ENCODE results near the gene RELN. TPM values are rescaled to one million over a fixed set of nuclear protein-coding genes. Genes with fewer than 3 reads are reported as not detected.

Gene RELN
- total and polyA plus RNA-seq, 4 donors: 31.9 to 131 (median 69.7) TPM

GRCh38 chr7:103952408-103952807 is 37.0 kb downstream of the RELN start:
- WGBS (ENCODE audit: insufficient coverage): no CpG with 5 or more reads among the region's 1 CpG
- Histone ChIP-seq H3K9me3 (ENCODE audit: control insufficient read depth, insufficient read depth, low read length) (no peaks in the 10 kb centered on the region), H3K36me3 (ENCODE audit: control insufficient read depth, insufficient read depth, low read length) (no peaks in the 10 kb centered on the region), H3K27me3 (ENCODE audit: control insufficient read depth, insufficient read depth, low read length) (no peaks in the 10 kb centered on the region), H3K27ac (ENCODE audit: low read depth, low read length) (no peak overlapping the region), H3K4me1 (ENCODE audit: control insufficient read depth, insufficient read depth, low read length) (no peaks in the 10 kb centered on the region), H3K4me3 (ENCODE audit: low read depth, low read length) (no peak overlapping the region)
- DNase-seq (ENCODE audit: low read depth in 4 of 6, low spot score in 6 of 6): no peak

GRCh38 chr7:103951311-103951710 is 38.1 kb downstream of the RELN start:
- H3K9me3 ChIP-seq (ENCODE audit: control insufficient read depth, insufficient read depth, low read length): no peaks in the 10 kb centered on the region
- H3K27ac ChIP-seq (ENCODE audit: low read depth, low read length): no peak overlapping the region
- DNase-seq (ENCODE audit: low read depth in 4 of 6, low spot score in 6 of 6): no peak
- no peaks in the 10 kb centered on the region for H3K36me3 ChIP-seq (ENCODE audit: control insufficient read depth, insufficient read depth, low read length)
- H3K27me3 ChIP-seq (ENCODE audit: control insufficient read depth, insufficient read depth, low read length): no peaks in the 10 kb centered on the region
- H3K4me1 ChIP-seq (ENCODE audit: control insufficient read depth, insufficient read depth, low read length): no peaks in the 10 kb centered on the region
- 20% methylated on average over 1 of the region's 2 CpGs for WGBS (ENCODE audit: insufficient coverage)
- H3K4me3 ChIP-seq (ENCODE audit: low read depth, low read length): no peak overlapping the region

- Histone ChIP-seq H3K27ac (ENCODE audit: low read depth, low read length) (no peak overlapping the region), H3K4me3 (ENCODE audit: low read depth, low read length) (no peak overlapping the region), H3K9me3 (ENCODE audit: control insufficient read depth, insufficient read depth, low read length) (no peaks in the 10 kb centered on the region), H3K27me3 (ENCODE audit: control insufficient read depth, insufficient read depth, low read length) (no peaks in the 10 kb centered on the region), H3K36me3 (ENCODE audit: control insufficient read depth, insufficient read depth, low read length) (no peaks in the 10 kb centered on the region), H3K4me1 (ENCODE audit: control insufficient read depth, insufficient read depth, low read length) (no peaks in the 10 kb centered on the region)
- DNase-seq (ENCODE audit: low read depth in 4 of 6, low spot score in 6 of 6): no peak
- no CpG with 5 or more reads among the region's 7 CpGs for WGBS (ENCODE audit: insufficient coverage)
These were observed 40.1 kb downstream of the RELN start for GRCh38 chr7:103949374-103949773.

GRCh38 chr7:103947026-103947655 is 42.3 kb downstream of the RELN start:
- no peaks in the 10 kb centered on the region for H3K36me3 ChIP-seq (ENCODE audit: control insufficient read depth, insufficient read depth, low read length)
- no peak overlapping the region for H3K27ac ChIP-seq (ENCODE audit: low read depth, low read length)
- no peak for DNase-seq (ENCODE audit: low read depth in 4 of 6, low spot score in 6 of 6)
- H3K4me3 ChIP-seq (ENCODE audit: low read depth, low read length): no peak overlapping the region
- H3K9me3 ChIP-seq (ENCODE audit: control insufficient read depth, insufficient read depth, low read length): no peaks in the 10 kb centered on the region
- no peaks in the 10 kb centered on the region for H3K27me3 ChIP-seq (ENCODE audit: control insufficient read depth, insufficient read depth, low read length)
- WGBS (ENCODE audit: insufficient coverage): 100% methylated on average over 1 of the region's 2 CpGs
- no peaks in the 10 kb centered on the region for H3K4me1 ChIP-seq (ENCODE audit: control insufficient read depth, insufficient read depth, low read length)

DNA sequence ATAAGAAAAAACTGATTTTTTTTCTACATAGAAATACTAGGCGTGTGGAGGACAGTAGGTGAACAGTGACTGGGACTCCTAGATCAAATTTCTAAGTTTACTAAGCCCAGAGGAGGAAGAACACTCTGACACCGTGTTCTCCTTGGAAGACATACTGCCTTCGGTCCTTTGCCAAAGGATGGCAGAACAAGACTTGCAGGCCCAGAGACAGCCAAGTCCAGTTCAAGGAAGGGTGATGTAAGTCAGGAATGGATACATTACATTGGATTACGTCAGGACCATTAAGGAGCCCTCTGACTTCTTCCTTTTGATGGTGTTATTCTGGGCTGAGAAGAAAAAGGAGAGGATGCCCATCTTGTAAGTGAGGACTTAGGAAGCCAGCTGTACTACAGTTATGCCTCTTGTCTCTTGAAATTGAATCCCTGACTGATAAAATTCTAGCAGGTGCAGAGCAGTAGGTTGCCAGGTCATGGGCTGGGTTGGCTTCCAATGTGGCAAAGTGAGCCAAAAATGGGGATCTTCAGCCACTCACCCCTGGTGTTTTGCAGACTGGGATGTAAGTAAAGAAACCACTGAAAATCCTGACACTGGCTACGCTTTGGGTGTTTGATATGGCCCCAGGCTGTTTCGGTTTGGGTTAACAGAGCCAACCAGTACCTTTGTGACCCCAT is 45.1 kb downstream of the RELN start:
- Histone ChIP-seq H3K4me1 (ENCODE audit: control insufficient read depth, insufficient read depth, low read length) (no peaks in the 10 kb centered on the region), H3K36me3 (ENCODE audit: control insufficient read depth, insufficient read depth, low read length) (no peaks in the 10 kb centered on the region), H3K9me3 (ENCODE audit: control insufficient read depth, insufficient read depth, low read length) (no peaks in the 10 kb centered on the region), H3K27ac (ENCODE audit: low read depth, low read length) (no peak overlapping the region), H3K27me3 (ENCODE audit: control insufficient read depth, insufficient read depth, low read length) (no peaks in the 10 kb centered on the region), H3K4me3 (ENCODE audit: low read depth, low read length) (no peak overlapping the region)
- DNase-seq (ENCODE audit: low read depth in 4 of 6, low spot score in 6 of 6): no peak
- WGBS (ENCODE audit: insufficient coverage): 97% methylated on average over 3 of the region's 6 CpGs

GRCh38 chr7:103941976-103942375 is 47.5 kb downstream of the RELN start:
- H3K4me3 ChIP-seq (ENCODE audit: low read depth, low read length): no peak overlapping the region
- no peaks in the 10 kb centered on the region for H3K27me3 ChIP-seq (ENCODE audit: control insufficient read depth, insufficient read depth, low read length)
- H3K36me3 ChIP-seq (ENCODE audit: control insufficient read depth, insufficient read depth, low read length): no peaks in the 10 kb centered on the region
- no peak for DNase-seq (ENCODE audit: low read depth in 4 of 6, low spot score in 6 of 6)
- WGBS (ENCODE audit: insufficient coverage): no CpG with 5 or more reads among the region's 3 CpGs
- H3K27ac ChIP-seq (ENCODE audit: low read depth, low read length): no peak overlapping the region
- no peaks in the 10 kb centered on the region for H3K4me1 ChIP-seq (ENCODE audit: control insufficient read depth, insufficient read depth, low read length)
- H3K9me3 ChIP-seq (ENCODE audit: control insufficient read depth, insufficient read depth, low read length): no peaks in the 10 kb centered on the region

- Histone ChIP-seq H3K4me3 (ENCODE audit: low read depth, low read length) (no peak overlapping the region), H3K27me3 (ENCODE audit: control insufficient read depth, insufficient read depth, low read length) (no peaks in the 10 kb centered on the region), H3K9me3 (ENCODE audit: control insufficient read depth, insufficient read depth, low read length) (no peaks in the 10 kb centered on the region), H3K36me3 (ENCODE audit: control insufficient read depth, insufficient read depth, low read length) (no peaks in the 10 kb centered on the region), H3K27ac (ENCODE audit: low read depth, low read length) (no peak overlapping the region), H3K4me1 (ENCODE audit: control insufficient read depth, insufficient read depth, low read length) (no peaks in the 10 kb centered on the region)
- no peak for DNase-seq (ENCODE audit: low read depth in 4 of 6, low spot score in 6 of 6)
- WGBS (ENCODE audit: insufficient coverage): 88% methylated on average over 4 of the region's 6 CpGs
These were observed 48.8 kb downstream of the RELN start for GRCh38 chr7:103940382-103941268.

DNA sequence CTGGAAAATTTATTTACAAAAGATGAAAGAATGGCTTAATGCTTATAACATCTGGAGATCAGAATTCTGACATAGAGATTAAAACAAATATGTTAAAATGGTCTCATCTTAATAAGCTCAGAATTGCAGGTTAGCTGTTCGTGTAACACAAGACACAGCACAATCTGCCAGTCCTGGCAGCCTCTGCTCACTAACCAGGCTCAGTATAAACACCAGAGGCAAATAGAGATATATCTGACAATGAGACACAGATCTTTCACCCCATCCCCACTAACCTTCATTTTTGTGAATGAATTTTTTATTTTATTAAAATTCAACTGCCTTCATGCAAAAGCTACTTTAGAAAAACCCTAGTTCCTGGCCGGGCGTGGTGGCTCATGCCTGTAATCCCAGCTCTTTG is 51.8 kb downstream of the RELN start:
- H3K4me3 ChIP-seq (ENCODE audit: low read depth, low read length): no peak overlapping the region
- H3K27ac ChIP-seq (ENCODE audit: low read depth, low read length): no peak overlapping the region
- H3K9me3 ChIP-seq (ENCODE audit: control insufficient read depth, insufficient read depth, low read length): no peaks in the 10 kb centered on the region
- DNase-seq (ENCODE audit: low read depth in 4 of 6, low spot score in 6 of 6): no peak
- H3K27me3 ChIP-seq (ENCODE audit: control insufficient read depth, insufficient read depth, low read length): no peaks in the 10 kb centered on the region
- no peaks in the 10 kb centered on the region for H3K4me1 ChIP-seq (ENCODE audit: control insufficient read depth, insufficient read depth, low read length)
- no peaks in the 10 kb centered on the region for H3K36me3 ChIP-seq (ENCODE audit: control insufficient read depth, insufficient read depth, low read length)
- WGBS (ENCODE audit: insufficient coverage): 100% methylated on average over 2 of the region's 3 CpGs

DNA sequence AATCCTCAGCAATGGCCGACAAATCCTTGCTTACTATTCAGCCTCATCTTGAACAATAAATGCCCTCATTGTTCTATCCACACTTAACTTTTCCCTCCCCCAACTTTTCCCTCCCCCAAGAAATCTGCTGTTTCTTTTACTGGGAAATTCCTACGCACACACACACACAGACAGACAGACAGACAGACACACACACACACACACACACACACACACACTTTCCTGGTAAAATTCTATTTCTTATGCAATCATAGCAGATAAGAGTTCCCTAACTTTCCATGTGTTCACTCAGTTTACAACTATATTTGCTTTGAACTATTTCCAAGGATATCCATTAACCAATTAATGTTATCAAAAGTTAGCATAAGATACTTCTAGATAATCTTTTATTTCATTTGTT is 52.9 kb downstream of the RELN start:
- Histone ChIP-seq H3K36me3 (ENCODE audit: control insufficient read depth, insufficient read depth, low read length) (no peaks in the 10 kb centered on the region), H3K27me3 (ENCODE audit: control insufficient read depth, insufficient read depth, low read length) (no peaks in the 10 kb centered on the region), H3K4me1 (ENCODE audit: control insufficient read depth, insufficient read depth, low read length) (no peaks in the 10 kb centered on the region), H3K9me3 (ENCODE audit: control insufficient read depth, insufficient read depth, low read length) (no peaks in the 10 kb centered on the region), H3K4me3 (ENCODE audit: low read depth, low read length) (no peak overlapping the region), H3K27ac (ENCODE audit: low read depth, low read length) (no peak overlapping the region)
- no peak for DNase-seq (ENCODE audit: low read depth in 4 of 6, low spot score in 6 of 6)
- WGBS (ENCODE audit: insufficient coverage): 81% methylated on average over 2 of the region's 2 CpGs
